Measurements from ENCODE around the gene ARID1B. TPM values are rescaled to one million over a fixed set of nuclear protein-coding genes. Genes with fewer than 3 reads are reported as not detected.

The ARID1B gene
- total RNA-seq, 1 experiment from 2014 or later, result 35.6 TPM

- Histone ChIP-seq H2AFZ (ENCODE audit: low read depth, low read length, poor library complexity, severe bottlenecking) (no peak overlapping the region), H3K9ac (ENCODE audit: low read length) (peak overlapping the region; percentile 84), H3K4me1 (ENCODE audit: control insufficient read depth in 1 of 2, insufficient read depth in 2 of 2, low read length in 2 of 2) (peaks cover 27 to 40% of the 10 kb centered on the region in 2 experiments), H3K4me2 (ENCODE audit: low read length) (peak overlapping the region; percentile 97), H3K27me3 (ENCODE audit: insufficient read depth, low read length) (no peaks in the 10 kb centered on the region), H3K79me2 (ENCODE audit: insufficient read depth, low read length) (peaks cover 43% of the 10 kb centered on the region), H3K9me3 (ENCODE audit: control insufficient read depth in 1 of 2, insufficient read depth in 1 of 2, low read depth in 1 of 2, low read length in 2 of 2) (no peaks in the 10 kb centered on the region), H3K27ac (ENCODE audit: low read depth, low read length) (peak overlapping the region; percentile 95), H3K4me3 (replicated peaks in 1 of 2; ENCODE audit: low read depth in 1 of 2, low read length in 2 of 2) (peak overlapping the region; percentile 70 to 77), H4K20me1 (ENCODE audit: insufficient read depth) (peaks cover 5% of the 10 kb centered on the region; the same call in 1 of the 2 replicates), H3K9me2 (ENCODE audit: insufficient read depth) (no peaks in the 10 kb centered on the region), H3K36me3 (ENCODE audit: control insufficient read depth in 1 of 2, insufficient read depth in 2 of 2, low read length in 2 of 2) (no peaks in the 10 kb centered on the region)
- CTCF ChIA-PET, result interaction anchor here (1.1 kb wide), 1 partner anchor 51 kb away, joined by 3 read pairs; no protein-coding TSS in a partner anchor
- POLR2A ChIA-PET, result no interaction called here
- DNase-seq (ENCODE audit: low read depth, low spot score) (no peak), ATAC-seq (peak; percentile 28)
- BruUV-seq (replicated peaks), result no TSS peak
- RAD21 ChIA-PET (ENCODE audit: low non-redundant PET in 1 of 2, low total read pairs in 2 of 2, uncharacterized antibody in 2 of 2, unreplicated experiment in 2 of 2), result no interaction called here
- intact Hi-C loops (cut with micrococcal nuclease), result loop anchor here (5.0 kb wide), 3 partner anchors 56 to 404 kb away; no protein-coding TSS in a partner anchor
- TF ChIP-seq, protein P1, sequence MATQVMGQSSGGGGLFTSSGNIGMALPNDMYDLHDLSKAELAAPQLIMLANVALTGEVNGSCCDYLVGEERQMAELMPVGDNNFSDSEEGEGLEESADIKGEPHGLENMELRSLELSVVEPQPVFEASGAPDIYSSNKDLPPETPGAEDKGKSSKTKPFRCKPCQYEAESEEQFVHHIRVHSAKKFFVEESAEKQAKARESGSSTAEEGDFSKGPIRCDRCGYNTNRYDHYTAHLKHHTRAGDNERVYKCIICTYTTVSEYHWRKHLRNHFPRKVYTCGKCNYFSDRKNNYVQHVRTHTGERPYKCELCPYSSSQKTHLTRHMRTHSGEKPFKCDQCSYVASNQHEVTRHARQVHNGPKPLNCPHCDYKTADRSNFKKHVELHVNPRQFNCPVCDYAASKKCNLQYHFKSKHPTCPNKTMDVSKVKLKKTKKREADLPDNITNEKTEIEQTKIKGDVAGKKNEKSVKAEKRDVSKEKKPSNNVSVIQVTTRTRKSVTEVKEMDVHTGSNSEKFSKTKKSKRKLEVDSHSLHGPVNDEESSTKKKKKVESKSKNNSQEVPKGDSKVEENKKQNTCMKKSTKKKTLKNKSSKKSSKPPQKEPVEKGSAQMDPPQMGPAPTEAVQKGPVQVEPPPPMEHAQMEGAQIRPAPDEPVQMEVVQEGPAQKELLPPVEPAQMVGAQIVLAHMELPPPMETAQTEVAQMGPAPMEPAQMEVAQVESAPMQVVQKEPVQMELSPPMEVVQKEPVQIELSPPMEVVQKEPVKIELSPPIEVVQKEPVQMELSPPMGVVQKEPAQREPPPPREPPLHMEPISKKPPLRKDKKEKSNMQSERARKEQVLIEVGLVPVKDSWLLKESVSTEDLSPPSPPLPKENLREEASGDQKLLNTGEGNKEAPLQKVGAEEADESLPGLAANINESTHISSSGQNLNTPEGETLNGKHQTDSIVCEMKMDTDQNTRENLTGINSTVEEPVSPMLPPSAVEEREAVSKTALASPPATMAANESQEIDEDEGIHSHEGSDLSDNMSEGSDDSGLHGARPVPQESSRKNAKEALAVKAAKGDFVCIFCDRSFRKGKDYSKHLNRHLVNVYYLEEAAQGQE (IDR thresholded peaks at IDR 0.05; ENCODE audit: low read depth), result no peak
- no peak for TF ChIP-seq RAD21 (IDR thresholded peaks at IDR 0.05; ENCODE audit: low read depth)
- peak; percentile 84 for TF ChIP-seq ZFX (IDR thresholded peaks at IDR 0.05)
- TF ChIP-seq TCF7L2 (IDR thresholded peaks at IDR 0.05; ENCODE audit: borderline replicate concordance, extremely low read depth, insufficient read depth, insufficient read length), result peak; percentile 60
- TF ChIP-seq EGR1 (IDR thresholded peaks at IDR 0.05; ENCODE audit: low read depth), result peak; percentile 46; the same call in 1 of the 2 replicates
- peak; percentile 3 for TF ChIP-seq YY1 (IDR thresholded peaks at IDR 0.05; ENCODE audit: extremely low read depth, insufficient replicate concordance, low read depth, low read length)
These were observed 1.5 kb downstream of the ARID1B start for GRCh38 chr6:156778454-156779205.
